NCI-H1436 treated with DMSO at 0.1 percent for 48 hours (cell line): Measurements from ENCODE around the gene HIVEP3.

Source experiments
- DNase-seq: peaks from one replicate; lab custom pipeline; 2025; lab: John Stamatoyannopoulos, UW

HIVEP3 gene

GRCh38 chr1:41650028-41650880 lies 268.5 kb downstream of the HIVEP3 start:
- DNase-seq = no peak

- no peak for DNase-seq
Measured at GRCh38 chr1:41649396-41650027, 269.2 kb downstream of the HIVEP3 start.

- DNase-seq = no peak
Measured at GRCh38 chr1:41648844-41649243, 269.9 kb downstream of the HIVEP3 start.

- DNase-seq = no peak
Measured at GRCh38 chr1:41648230-41648629, 270.5 kb downstream of the HIVEP3 start.

GRCh38 chr1:41647221-41648135 lies 271.2 kb downstream of the HIVEP3 start:
- DNase-seq = no peak

- DNase-seq = no peak
Measured at GRCh38 chr1:41646186-41646585, 272.5 kb downstream of the HIVEP3 start.

- DNase-seq = no peak
Measured at GRCh38 chr1:41645062-41645461, 273.7 kb downstream of the HIVEP3 start.

GRCh38 chr1:41642922-41643821 lies 275.6 kb downstream of the HIVEP3 start:
- no peak for DNase-seq

GRCh38 chr1:41641941-41642527 lies 276.7 kb downstream of the HIVEP3 start:
- DNase-seq = no peak

GRCh38 chr1:41641475-41641814 lies 277.3 kb downstream of the HIVEP3 start:
- no peak for DNase-seq

- DNase-seq = no peak
Measured at GRCh38 chr1:41640756-41641474, 277.8 kb downstream of the HIVEP3 start.

GRCh38 chr1:41640141-41640751 lies 278.5 kb downstream of the HIVEP3 start:
- no peak for DNase-seq

- no peak for DNase-seq
Measured at GRCh38 chr1:41639332-41639936, 279.3 kb downstream of the HIVEP3 start.

- no peak for DNase-seq
Measured at GRCh38 chr1:41638086-41639024, 280.4 kb downstream of the HIVEP3 start.

GRCh38 chr1:41637367-41637766 lies 281.4 kb downstream of the HIVEP3 start:
- DNase-seq = no peak

- DNase-seq = no peak
Measured at GRCh38 chr1:41633764-41634163, 285.0 kb downstream of the HIVEP3 start.

- DNase-seq = no peak
Measured at GRCh38 chr1:41632781-41633575, 285.7 kb downstream of the HIVEP3 start.

- DNase-seq = no peak
Measured at GRCh38 chr1:41631971-41632370, 286.8 kb downstream of the HIVEP3 start.
